Measurements from ENCODE around the gene TREH.

The TREH gene

DNA sequence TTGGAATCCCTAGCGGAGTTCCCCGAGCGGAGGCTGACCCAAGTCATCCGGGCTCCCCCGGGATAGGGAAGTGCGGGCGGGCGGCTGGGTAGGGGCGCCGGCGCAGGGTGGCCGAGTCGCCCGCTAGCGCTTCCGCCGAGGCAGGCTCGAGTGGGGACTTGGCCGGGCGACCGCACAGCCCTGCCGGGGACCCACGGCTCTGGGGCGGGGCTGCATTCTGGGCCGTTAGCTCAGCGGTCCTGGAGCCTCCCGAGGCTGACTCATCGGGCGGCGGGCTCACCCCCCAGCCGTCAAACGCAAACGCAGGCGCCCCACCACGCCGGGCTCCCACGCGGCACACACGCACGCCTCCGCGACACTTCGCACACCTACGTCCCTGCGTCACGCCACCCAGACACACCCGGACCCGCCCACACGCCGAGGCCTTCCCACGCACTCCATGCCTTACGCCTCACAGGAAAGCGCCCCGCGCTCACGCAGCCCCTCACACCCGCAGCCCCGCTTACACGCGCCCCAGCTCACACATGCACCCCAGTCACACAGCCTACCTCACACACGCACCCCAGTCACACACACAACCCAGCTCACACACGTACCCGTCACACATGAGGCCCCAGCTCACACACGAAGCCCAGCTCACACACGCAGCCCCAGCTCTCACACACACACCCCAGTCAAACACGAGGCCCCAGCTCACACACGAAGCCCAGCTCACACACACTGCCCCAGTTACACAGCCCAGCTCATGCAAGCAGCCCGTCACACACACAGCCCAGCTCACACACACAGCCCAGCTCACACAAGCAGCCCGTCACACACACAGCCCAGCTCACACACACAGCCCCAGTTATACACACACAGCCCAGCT is 70.9 kb downstream of the TREH start:
- DNase-seq = peak in 1 of 2 experiments; percentile 12

DNA sequence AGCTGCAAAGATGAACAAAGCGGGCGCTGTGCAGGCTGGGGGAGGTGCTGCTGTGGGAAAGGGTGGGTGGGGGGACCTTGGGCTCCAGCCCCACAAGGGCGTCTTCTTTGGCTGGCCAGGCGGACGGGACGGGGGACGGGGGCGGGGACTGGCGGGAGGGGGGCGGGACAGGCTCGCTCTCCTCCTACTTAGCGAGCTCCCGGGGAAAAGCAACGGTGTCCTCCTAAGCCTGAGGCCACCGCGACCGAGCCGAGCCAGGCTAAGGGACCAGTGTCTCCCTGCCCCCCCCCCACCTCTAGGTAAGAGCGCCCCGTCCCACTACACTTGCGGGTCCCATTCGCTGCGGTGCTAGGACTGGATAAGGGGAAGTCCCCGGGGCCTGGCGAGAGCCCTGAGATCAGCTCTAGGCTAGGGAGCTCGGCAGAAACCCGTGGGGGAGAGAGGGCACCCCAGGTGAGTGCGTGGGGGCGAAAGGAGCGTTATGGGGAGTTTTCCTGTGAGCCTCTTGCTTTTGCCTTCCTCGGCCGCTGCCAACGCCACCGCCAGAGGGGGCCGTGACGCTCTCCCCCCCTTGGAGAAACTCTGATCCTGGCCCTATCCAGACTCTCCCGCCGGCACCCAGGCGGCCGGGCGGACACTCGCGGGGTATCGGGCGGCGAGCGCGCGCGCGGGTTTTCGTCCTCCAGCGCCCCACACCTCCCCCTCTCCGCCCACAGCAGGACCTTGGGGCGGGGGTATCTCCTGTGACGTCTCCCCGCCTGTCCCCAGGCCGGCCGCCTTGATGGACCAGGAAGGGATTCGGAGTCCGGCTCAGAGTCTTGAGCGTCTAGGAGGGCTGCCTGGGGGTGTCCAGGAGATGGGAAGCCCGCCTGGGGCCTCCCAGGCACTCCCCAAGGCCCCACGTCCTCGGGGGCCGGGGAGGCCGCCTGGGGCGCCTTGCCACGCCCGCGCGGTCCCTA is 71.8 kb downstream of the TREH start, which contains the start of gene PHLDB1:
PHLDB1 (plus strand) TSS at position 215 of the 959 bp plus-strand sequence. CDS start 6,222 bp downstream, outside the sequence.
- peak; percentile 35 to 37 for DNase-seq
